ENCODE measurements around the gene MTX1. TPM values are rescaled to one million over a fixed set of nuclear protein-coding genes. Genes with fewer than 3 reads are reported as not detected.
"Not testable (repeated sequence)": the region's sequence is repeated elsewhere in the genome, so short reads cannot be mapped to it uniquely, and the experiment has no call there.

The MTX1 gene
- polyA plus RNA-seq, 1 of the 3 experiments (the other 2 are of a cell fraction): 79.1 TPM

GRCh38 chr1:155210314-155211104 lies 2.0 kb downstream of the MTX1 start:
- no peak overlapping the region for H3K9ac ChIP-seq
- 55% methylated on average over 4 of the region's 4 CpGs for WGBS (ENCODE audit: low lambda C conversion rate)

GRCh38 chr1:155211381-155212050 lies 3.0 kb downstream of the MTX1 start:
- H3K27ac ChIP-seq (ENCODE audit: low read depth in 2 of 2, low read length in 1 of 2); H3K9me2 ChIP-seq; H3K27me3 ChIP-seq (ENCODE audit: insufficient read depth); H4K20me1 ChIP-seq (ENCODE audit: insufficient read depth); POLR2A ChIA-PET; H3K9ac ChIP-seq; H2AFZ ChIP-seq (ENCODE audit: low read depth); H3K4me2 ChIP-seq; H3K9me3 ChIP-seq; H3K4me3 ChIP-seq (ENCODE audit: low read depth in 2 of 2, low read length in 1 of 2); DNase-seq: not testable (repeated sequence)
- WGBS (ENCODE audit: low lambda C conversion rate): 94% methylated on average over 2 of the region's 13 CpGs
- H3K79me2 ChIP-seq (ENCODE audit: insufficient read depth): peaks cover 15% of the 10 kb centered on the region
- peaks cover 22% of the 10 kb centered on the region for H3F3A ChIP-seq (replicated peaks; ENCODE audit: insufficient read depth)
- peaks cover 3 to 18% of the 10 kb centered on the region in 2 experiments for H3K36me3 ChIP-seq (replicated peaks in 1 of 2; ENCODE audit: control insufficient read depth in 1 of 2, insufficient read depth in 2 of 2, low read length in 1 of 2)
- CTCF ChIA-PET: interaction anchor here (5.1 kb wide), 1 partner anchor 15 kb away, joined by 48 read pairs; no protein-coding TSS in a partner anchor
- peaks cover 0 to 24% of the 10 kb centered on the region in 2 experiments; a peak in 3 of 4 replicates for H3K4me1 ChIP-seq (ENCODE audit: control insufficient read depth in 1 of 2, insufficient read depth in 2 of 2, low read depth in 1 of 2, low read length in 1 of 2)

More at GRCh38 chr1:155210314-155211104, 2.0 kb downstream of the MTX1 start:
- peaks cover 0 to 29% of the 10 kb centered on the region in 2 experiments; a peak in 3 of 4 replicates for H3K4me1 ChIP-seq (ENCODE audit: control insufficient read depth in 1 of 2, insufficient read depth in 2 of 2, low read depth in 1 of 2, low read length in 1 of 2)
- H3K79me2 ChIP-seq (ENCODE audit: insufficient read depth): peaks cover 25% of the 10 kb centered on the region
- H3K4me3 ChIP-seq (ENCODE audit: low read depth in 2 of 2, low read length in 1 of 2): no peak overlapping the region
- no peaks in the 10 kb centered on the region for H3K9me2 ChIP-seq
- TF ChIP-seq CTCF (IDR thresholded peaks at IDR 0.05) (no peak), EP300 (IDR thresholded peaks at IDR 0.05; ENCODE audit: borderline replicate concordance in 1 of 2, low read depth in 1 of 2, low read length in 1 of 2) (no peak), USF2 (IDR thresholded peaks at IDR 0.05; ENCODE audit: borderline replicate concordance, low read depth, low read length) (no peak), NFIC (IDR thresholded peaks at IDR 0.05; ENCODE audit: borderline replicate concordance) (no peak)
- H4K20me1 ChIP-seq (ENCODE audit: insufficient read depth): no peaks in the 10 kb centered on the region
- CTCF ChIA-PET: interaction anchor here (1.6 to 5.1 kb wide), 2 partner anchors 8 to 16 kb away, joined by 5 to 48 read pairs; no protein-coding TSS in a partner anchor
- no peak overlapping the region for H2AFZ ChIP-seq (ENCODE audit: low read depth)
- POLR2A ChIA-PET: no interaction called here
- no peaks in the 10 kb centered on the region for H3K9me3 ChIP-seq
- DNase-seq: no peak
- H3K27me3 ChIP-seq (ENCODE audit: insufficient read depth): no peaks in the 10 kb centered on the region
- H3K4me2 ChIP-seq: peak overlapping the region; percentile 99
- H3K36me3 ChIP-seq (replicated peaks in 1 of 2; ENCODE audit: control insufficient read depth in 1 of 2, insufficient read depth in 2 of 2, low read length in 1 of 2): peaks cover 8 to 18% of the 10 kb centered on the region in 2 experiments
- H3K27ac ChIP-seq (ENCODE audit: low read depth in 2 of 2, low read length in 1 of 2): no peak overlapping the region
- peaks cover 23% of the 10 kb centered on the region for H3F3A ChIP-seq (replicated peaks; ENCODE audit: insufficient read depth)

GRCh38 chr1:155212051-155212440 lies 3.6 kb downstream of the MTX1 start:
- 88% methylated on average over 2 of the region's 7 CpGs for WGBS (ENCODE audit: low lambda C conversion rate)
- H3K4me3 ChIP-seq (ENCODE audit: low read depth in 2 of 2, low read length in 1 of 2); H3K27me3 ChIP-seq (ENCODE audit: insufficient read depth); H3K9me2 ChIP-seq; H3K9me3 ChIP-seq; H3K4me2 ChIP-seq; H3K27ac ChIP-seq (ENCODE audit: low read depth in 2 of 2, low read length in 1 of 2); POLR2A ChIA-PET; H4K20me1 ChIP-seq (ENCODE audit: insufficient read depth); CTCF ChIA-PET; H2AFZ ChIP-seq (ENCODE audit: low read depth); H3K9ac ChIP-seq; DNase-seq: not testable (repeated sequence)
- Histone ChIP-seq H3F3A (replicated peaks; ENCODE audit: insufficient read depth) (peaks cover 16% of the 10 kb centered on the region), H3K4me1 (ENCODE audit: control insufficient read depth in 1 of 2, insufficient read depth in 2 of 2, low read depth in 1 of 2, low read length in 1 of 2) (peaks cover 0 to 20% of the 10 kb centered on the region in 2 experiments; a peak in 3 of 4 replicates), H3K79me2 (ENCODE audit: insufficient read depth) (peaks cover 14% of the 10 kb centered on the region), H3K36me3 (replicated peaks in 1 of 2; ENCODE audit: control insufficient read depth in 1 of 2, insufficient read depth in 2 of 2, low read length in 1 of 2) (peaks cover 3 to 18% of the 10 kb centered on the region in 2 experiments)

- H3K27me3 ChIP-seq (ENCODE audit: insufficient read depth); H3K4me2 ChIP-seq; H3K9me2 ChIP-seq; H3K9me3 ChIP-seq; DNase-seq; H3K27ac ChIP-seq (ENCODE audit: low read depth in 2 of 2, low read length in 1 of 2); POLR2A ChIA-PET; H3K4me3 ChIP-seq (ENCODE audit: low read depth in 2 of 2, low read length in 1 of 2); H4K20me1 ChIP-seq (ENCODE audit: insufficient read depth); H3K9ac ChIP-seq; H2AFZ ChIP-seq (ENCODE audit: low read depth); H3K79me2 ChIP-seq (ENCODE audit: insufficient read depth); H3F3A ChIP-seq (replicated peaks; ENCODE audit: insufficient read depth): not testable (repeated sequence)
- peaks cover 3 to 21% of the 10 kb centered on the region in 2 experiments for H3K36me3 ChIP-seq (replicated peaks in 1 of 2; ENCODE audit: control insufficient read depth in 1 of 2, insufficient read depth in 2 of 2, low read length in 1 of 2)
- CTCF ChIA-PET: interaction anchor here (2.4 kb wide), 1 partner anchor 8 kb away, joined by 8 read pairs; no protein-coding TSS in a partner anchor
- WGBS (ENCODE audit: low lambda C conversion rate): 78% methylated on average over 4 of the region's 10 CpGs
- H3K4me1 ChIP-seq (ENCODE audit: control insufficient read depth in 1 of 2, insufficient read depth in 2 of 2, low read depth in 1 of 2, low read length in 1 of 2): peaks cover 0 to 20% of the 10 kb centered on the region in 2 experiments; a peak in 3 of 4 replicates
Observed at GRCh38 chr1:155214702-155215101, 6.2 kb downstream of the MTX1 start.

Measured in SK-N-SH (cell line).